CD4-positive, alpha-beta T cell (primary cell): Measurements from ENCODE around the gene MT1X. TPM values are rescaled to one million over a fixed set of nuclear protein-coding genes. Genes with fewer than 3 reads are reported as not detected.

Experiments
- ATAC-seq: fragments of 200-7000 bp; cut with Tn5 transposase; one replicate; pipeline ENCODE4 v1.10.0; 2022; ENCODE audit warnings: mild to moderate bottlenecking; ENCODE audit not compliant: poor library complexity
- CTCF ChIA-PET: fragments of 350-600 bp; sonication (Branson Sonifier 250); formaldehyde crosslinking; loops from one replicate; lab custom pipeline; 2021; ENCODE audit warnings: antibody characterized with exemption, inconsistent platforms; lab: Charles Lee
- POLR2A ChIA-PET: fragments of 350-600 bp; sonication (Branson Sonifier 250); formaldehyde crosslinking; loops from one replicate; lab custom pipeline; 2021; ENCODE audit warnings: antibody characterized with exemption, inconsistent platforms; lab: Charles Lee
- DNase-seq, 14 experiments: peaks; one replicate each; pipeline ENCODE4 v3.0.0-alpha.2; 2013 to 2020; ENCODE audit warnings: mixed read lengths in 2 of 14
- H3K27ac ChIP-seq, 2 donors: one replicate each; pipeline versions ENCODE4 v1.5.1 to v1.7.0; 2013; ENCODE audit warnings: low read length in 2 of 2, low read depth in 1 of 2, mild to moderate bottlenecking in 1 of 2
- H3K27me3 ChIP-seq, 2 experiments: 1 replicate in 1 of 2; 2 replicates in 1 of 2; pipeline versions ENCODE4 v1.6.1 to v1.7.0; 2013; ENCODE audit warnings: low read length in 2 of 2, control low read depth in 1 of 2, mild to moderate bottlenecking in 1 of 2, moderate library complexity in 1 of 2; ENCODE audit not compliant: insufficient read depth in 2 of 2, control insufficient read depth in 1 of 2
- H3K36me3 ChIP-seq: one replicate; pipeline ENCODE4 v1.6.1; 2013; ENCODE audit warnings: low read length, control low read depth; ENCODE audit not compliant: insufficient read depth
- H3K4me1 ChIP-seq: one replicate; pipeline ENCODE4 v1.6.1; 2013; ENCODE audit warnings: low read length, control low read depth; ENCODE audit not compliant: insufficient read depth
- H3K4me3 ChIP-seq: one replicate; pipeline ENCODE4 v1.5.1; 2013; ENCODE audit warnings: mild to moderate bottlenecking, low read length, moderate library complexity
- H3K9me3 ChIP-seq, 2 experiments: 1 replicate in 1 of 2; 2 replicates in 1 of 2; pipeline versions ENCODE4 v1.6.1 to v1.7.0; 2013; ENCODE audit warnings: low read length in 2 of 2, mild to moderate bottlenecking in 2 of 2, control low read depth in 1 of 2, moderate library complexity in 1 of 2; ENCODE audit not compliant: control insufficient read depth in 1 of 2, insufficient read depth in 1 of 2
- H3K27ac Mint-ChIP-seq: one replicate; pipeline ENCODE4 v1.8.0; 2020; ENCODE audit warnings: mixed read lengths
- H3K27me3 Mint-ChIP-seq: one replicate; pipeline ENCODE4 v1.8.0; 2021; ENCODE audit warnings: mixed read lengths
- H3K36me3 Mint-ChIP-seq: one replicate; pipeline ENCODE4 v1.8.0; 2021; ENCODE audit warnings: low read depth, mixed read lengths
- H3K4me1 Mint-ChIP-seq: one replicate; pipeline ENCODE4 v1.8.0; 2021; ENCODE audit warnings: low read depth, mixed read lengths
- H3K4me3 Mint-ChIP-seq: one replicate; pipeline ENCODE4 v1.8.0; 2020; ENCODE audit warnings: mild to moderate bottlenecking, mixed read lengths
- H3K9me3 Mint-ChIP-seq: one replicate; pipeline ENCODE4 v1.8.0; 2020; ENCODE audit warnings: mixed read lengths
- intact Hi-C, 2 experiments: fragments of 100-400 bp; cut with DNase I in 1 of 2; cut with micrococcal nuclease in 1 of 2; formaldehyde crosslinking; loops; one replicate each; pipeline versions ENCODE4 v1.15.1 to v1.9.0; 2023 to 2025; cut with DNase I, micrococcal nuclease
- polyA plus RNA-seq, 2 donors: library from polyadenylated mRNA; unstranded; fragments of 120-200 nt; gene quantifications; one replicate each; pipeline ENCODE4 v1.2.1, GENCODE V29; 2013
- total RNA-seq, 174 experiments: library from RNA in 2 of 174; stranded (reverse) in 2 of 174; gene quantifications; one replicate each; pipeline ENCODE4 v1.2.3 and lab custom pipeline; 2021 to 2026
- TF ChIP-seq, protein P1 (sequence below): fragments of 200-600 bp; IDR thresholded peaks from one replicate; pipeline ENCODE4 v1.8.0; 2022; ENCODE audit warnings: antibody characterized with exemption, mild to moderate bottlenecking

The MT1X gene
- total RNA-seq = 10 to 100 TPM; 10.9 to 14.1 TPM
- 37.7 TPM for polyA plus RNA-seq (2013, experiment 1 of 2)
- polyA plus RNA-seq (2013, experiment 2 of 2) = 34.4 TPM
- total RNA-seq (lab: John Stamatoyannopoulos, UW) = 0.60 to 11.8 (median 2.4) reads per million in 172 experiments

DNA sequence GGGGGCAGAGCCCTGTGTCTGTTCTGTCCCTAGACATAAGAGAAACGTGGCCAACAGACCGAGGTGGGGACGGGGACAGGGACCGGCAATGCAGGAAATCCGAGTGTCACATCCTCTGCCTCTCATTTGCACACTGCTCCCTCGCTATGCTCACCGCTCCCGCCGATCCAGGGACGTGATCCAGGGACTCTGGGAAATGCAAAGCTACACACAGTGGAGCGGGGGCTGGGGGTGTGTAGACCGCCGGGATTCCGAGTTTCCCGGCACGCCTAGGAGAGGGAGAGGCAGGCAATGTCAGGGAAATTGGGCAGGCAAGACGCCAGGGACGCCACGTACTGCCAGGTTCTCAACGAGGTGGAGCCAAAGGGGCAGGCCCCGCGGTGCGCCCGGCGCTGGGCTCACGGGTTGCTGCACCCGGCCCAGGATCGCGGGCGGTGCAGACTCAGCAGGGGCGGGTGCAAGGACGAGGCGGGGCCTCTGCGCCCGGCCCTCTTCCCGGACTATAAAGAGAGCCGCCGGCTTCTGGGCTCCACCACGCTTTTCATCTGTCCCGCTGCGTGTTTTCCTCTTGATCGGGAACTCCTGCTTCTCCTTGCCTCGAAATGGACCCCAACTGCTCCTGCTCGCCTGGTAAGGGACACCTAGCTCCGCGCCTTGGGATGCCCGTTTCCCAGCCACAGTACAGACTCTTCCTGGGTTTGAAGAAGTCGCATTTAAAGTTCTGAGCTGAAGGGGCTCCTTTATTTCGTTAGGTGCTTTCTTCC lies at the start of gene MT1X:
MT1X (plus strand) TSS at position 532 of the 764 bp plus-strand sequence; CDS start at position 603, 71 bp downstream.
- peak within 1 kb of the TSS; percentile 96 for H3K4me3 Mint-ChIP-seq
- ATAC-seq = peak; percentile 99
- ChIA-PET POLR2A (interaction anchor here (1.0 to 2.1 kb wide), 12 partner anchors 9 to 77 kb away, joined by 3 to 20 read pairs (median 4); partner anchors contain the start of genes MT1F, MT1G, MT1H and MT2A), CTCF (interaction anchor here (1.2 to 2.7 kb wide), 3 partner anchors 19 to 105 kb away, joined by 3 to 11 read pairs (median 6); no protein-coding TSS in a partner anchor)
- Histone ChIP-seq H3K4me1 (peaks cover 28% of the 10 kb centered on the region), H3K27ac (peak within 1 kb of the TSS; percentile 50 to 71), H3K36me3 (no peaks in the 10 kb centered on the region), H3K9me3 (peaks cover 0 to 3% of the 10 kb centered on the region in 2 experiments), H3K27me3 (no peaks in the 10 kb centered on the region), H3K4me3 (peak within 1 kb of the TSS; percentile 83)
- TF ChIP-seq, protein P1, sequence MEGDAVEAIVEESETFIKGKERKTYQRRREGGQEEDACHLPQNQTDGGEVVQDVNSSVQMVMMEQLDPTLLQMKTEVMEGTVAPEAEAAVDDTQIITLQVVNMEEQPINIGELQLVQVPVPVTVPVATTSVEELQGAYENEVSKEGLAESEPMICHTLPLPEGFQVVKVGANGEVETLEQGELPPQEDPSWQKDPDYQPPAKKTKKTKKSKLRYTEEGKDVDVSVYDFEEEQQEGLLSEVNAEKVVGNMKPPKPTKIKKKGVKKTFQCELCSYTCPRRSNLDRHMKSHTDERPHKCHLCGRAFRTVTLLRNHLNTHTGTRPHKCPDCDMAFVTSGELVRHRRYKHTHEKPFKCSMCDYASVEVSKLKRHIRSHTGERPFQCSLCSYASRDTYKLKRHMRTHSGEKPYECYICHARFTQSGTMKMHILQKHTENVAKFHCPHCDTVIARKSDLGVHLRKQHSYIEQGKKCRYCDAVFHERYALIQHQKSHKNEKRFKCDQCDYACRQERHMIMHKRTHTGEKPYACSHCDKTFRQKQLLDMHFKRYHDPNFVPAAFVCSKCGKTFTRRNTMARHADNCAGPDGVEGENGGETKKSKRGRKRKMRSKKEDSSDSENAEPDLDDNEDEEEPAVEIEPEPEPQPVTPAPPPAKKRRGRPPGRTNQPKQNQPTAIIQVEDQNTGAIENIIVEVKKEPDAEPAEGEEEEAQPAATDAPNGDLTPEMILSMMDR = no peak
- DNase-seq = peak; percentile 72 to 94 (median 86)
- H3K4me1 Mint-ChIP-seq = peaks cover 27% of the 10 kb centered on the region
- peak within 1 kb of the TSS; percentile 93 for H3K27ac Mint-ChIP-seq
- intact Hi-C loops = loop anchor here (1.0 to 5.0 kb wide), 5 partner anchors 19 to 105 kb away; partner anchors contain the start of gene MT2A (in 1 of the 2)
- H3K36me3 Mint-ChIP-seq = peaks cover 8% of the 10 kb centered on the region
- H3K9me3 Mint-ChIP-seq = no peaks in the 10 kb centered on the region
- no peaks in the 10 kb centered on the region for H3K27me3 Mint-ChIP-seq

DNA sequence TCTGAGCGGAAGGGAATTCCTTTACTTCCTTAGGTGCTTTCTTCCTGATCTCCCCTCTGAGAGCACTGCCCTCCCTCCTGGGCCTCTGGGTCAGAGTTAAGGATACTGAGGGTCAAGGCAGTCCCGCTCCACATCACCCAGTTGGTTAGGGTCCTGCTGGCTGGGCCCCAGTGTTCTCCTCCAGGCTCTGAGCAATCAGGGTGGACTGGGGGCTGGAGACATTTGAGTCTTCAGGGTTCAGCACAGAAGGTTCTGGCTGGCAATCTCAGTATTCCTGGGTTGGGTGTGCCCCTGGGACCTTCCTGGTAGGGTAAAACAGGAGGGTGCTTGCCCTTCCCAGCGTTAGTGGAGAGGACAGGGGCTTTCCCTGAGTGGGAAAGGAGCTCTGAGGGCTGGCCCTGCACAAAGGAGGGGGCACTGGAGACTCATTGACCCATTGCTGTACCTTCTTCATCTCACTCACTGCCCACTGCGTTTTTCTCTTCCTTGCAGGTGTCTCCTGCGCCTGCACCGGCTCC lies 49.4 kb upstream of the MT1X start:
- ChIA-PET CTCF (no interaction called here), POLR2A (no interaction called here)
- Histone ChIP-seq H3K27me3 (peaks cover 60 to 70% of the 10 kb centered on the region in 2 experiments), H3K4me1 (peaks cover 42% of the 10 kb centered on the region), H3K27ac (no peak overlapping the region), H3K4me3 (no peak overlapping the region), H3K9me3 (peaks cover 0 to 13% of the 10 kb centered on the region in 2 experiments), H3K36me3 (no peaks in the 10 kb centered on the region)
- Mint-ChIP-seq H3K9me3 (no peaks in the 10 kb centered on the region), H3K4me1 (peaks cover 50% of the 10 kb centered on the region), H3K27ac (no peak overlapping the region), H3K4me3 (peak overlapping the region; percentile 60), H3K36me3 (no peaks in the 10 kb centered on the region), H3K27me3 (peaks cover 93% of the 10 kb centered on the region)
- ATAC-seq (no peak), DNase-seq (no peak)
- intact Hi-C loops = no loop called here
- TF ChIP-seq, protein P1 = no peak

DNA sequence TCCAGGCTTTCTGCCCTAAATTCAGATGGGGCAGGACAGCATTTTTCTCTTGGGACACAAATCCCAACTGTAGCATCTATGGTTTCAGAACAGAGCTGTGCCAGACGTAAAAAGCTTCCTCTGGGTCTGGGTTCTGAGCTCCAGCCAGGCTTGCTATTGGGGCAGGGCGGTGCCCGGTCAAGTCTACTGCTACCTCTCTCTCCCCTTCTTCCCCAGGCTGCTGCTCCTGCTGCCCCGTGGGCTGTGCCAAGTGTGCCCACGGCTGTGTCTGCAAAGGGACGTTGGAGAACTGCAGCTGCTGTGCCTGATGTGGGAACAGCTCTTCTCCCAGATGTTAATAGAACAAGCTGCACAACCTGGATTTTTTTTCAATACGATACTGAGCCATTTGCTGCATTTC lies 48.7 kb upstream of the MT1X start:
- no peak overlapping the region for H3K4me3 Mint-ChIP-seq

More for the DNA sequence above, 48.7 kb upstream of the MT1X start:
- Mint-ChIP-seq H3K36me3 (no peaks in the 10 kb centered on the region), H3K9me3 (no peaks in the 10 kb centered on the region), H3K27me3 (peaks cover 95% of the 10 kb centered on the region), H3K27ac (no peak overlapping the region), H3K4me1 (peaks cover 53% of the 10 kb centered on the region)
- H3K27me3 ChIP-seq = peaks cover 63 to 77% of the 10 kb centered on the region in 2 experiments
- no peak overlapping the region for H3K27ac ChIP-seq
- peaks cover 0 to 13% of the 10 kb centered on the region in 2 experiments for H3K9me3 ChIP-seq
- DNase-seq (no peak), ATAC-seq (no peak)
- ChIA-PET POLR2A (no interaction called here), CTCF (no interaction called here)
- intact Hi-C loops = no loop called here
- TF ChIP-seq, protein P1 = no peak
- no peak overlapping the region for H3K4me3 ChIP-seq
- H3K36me3 ChIP-seq = no peaks in the 10 kb centered on the region
- H3K4me1 ChIP-seq = peaks cover 48% of the 10 kb centered on the region
